Neural progenitor cell (in vitro differentiated cells): ENCODE results near the gene BCL2L14. TPM values are rescaled to one million over a fixed set of nuclear protein-coding genes. Genes with fewer than 3 reads are reported as not detected.

ENCODE experiments used
- DNase-seq: peaks from one replicate; pipeline ENCODE4 v3.0.0-alpha.2; 2016; ENCODE audit warnings: low spot score
- H2AFZ ChIP-seq: fragments of 200-600 bp; sonication (generic); replicated peaks from 2 replicates; pipeline ENCODE4 v1.6.1; 2016; ENCODE audit warnings: antibody characterized with exemption
- H3F3A ChIP-seq: fragments of 200-600 bp; sonication (generic); 2 replicates; pipeline ENCODE4 v1.6.1; 2016; ENCODE audit warnings: antibody characterized with exemption, low read depth
- H3K27ac ChIP-seq: fragments of 200-600 bp; sonication (generic); 2 replicates; pipeline ENCODE4 v1.5.1; 2016; ENCODE audit warnings: mild to moderate bottlenecking
- H3K27me3 ChIP-seq: fragments of 200-600 bp; sonication (generic); 2 replicates; pipeline ENCODE4 v1.6.1; 2016; ENCODE audit warnings: mild to moderate bottlenecking, moderate library complexity
- H3K36me3 ChIP-seq: fragments of 200-600 bp; sonication (generic); 2 replicates; pipeline ENCODE4 v1.5.1; 2016
- H3K4me1 ChIP-seq: fragments of 200-600 bp; sonication (generic); 2 replicates; pipeline ENCODE4 v1.6.1; 2016; ENCODE audit warnings: mixed run types
- H3K4me2 ChIP-seq: fragments of 200-600 bp; sonication (generic); 2 replicates; pipeline ENCODE4 v1.6.1; 2016
- H3K4me3 ChIP-seq: fragments of 200-600 bp; sonication (generic); 2 replicates; pipeline ENCODE4 v1.5.1; 2016
- H3K79me2 ChIP-seq: fragments of 200-600 bp; sonication (generic); 2 replicates; pipeline ENCODE4 v1.6.1; 2016; ENCODE audit warnings: low read depth
- H3K9ac ChIP-seq: fragments of 200-600 bp; sonication (generic); 2 replicates; pipeline ENCODE4 v1.6.1; 2016
- H3K9me3 ChIP-seq: fragments of 200-600 bp; sonication (generic); 2 replicates; pipeline ENCODE4 v1.5.1; 2016; ENCODE audit warnings: low read depth
- H4K20me1 ChIP-seq: fragments of 200-600 bp; sonication (generic); 2 replicates; pipeline ENCODE4 v1.6.1; 2016; ENCODE audit warnings: low read depth
- H3K27ac Mint-ChIP-seq: 3 replicates; pipeline ENCODE4 v1.8.0; 2021; ENCODE audit warnings: mixed read lengths
- H3K27me3 Mint-ChIP-seq: 2 replicates; pipeline ENCODE4 v1.8.0; 2022; ENCODE audit warnings: low read depth, mild to moderate bottlenecking, inconsistent platforms, moderate library complexity, mixed read lengths; ENCODE audit not compliant: insufficient read depth
- H3K36me3 Mint-ChIP-seq: 3 replicates; pipeline ENCODE4 v1.8.0; 2021; ENCODE audit warnings: mixed read lengths
- H3K4me1 Mint-ChIP-seq: 3 replicates; pipeline ENCODE4 v1.8.0; 2021; ENCODE audit warnings: mixed read lengths
- H3K4me3 Mint-ChIP-seq: 3 replicates; pipeline ENCODE4 v1.8.0; 2021; ENCODE audit warnings: mild to moderate bottlenecking, moderate library complexity, mixed read lengths
- H3K9me3 Mint-ChIP-seq: 3 replicates; pipeline ENCODE4 v1.8.0; 2020; ENCODE audit warnings: mixed read lengths
- CTCF ChIP-seq: fragments of 200-600 bp; sonication (generic); IDR thresholded peaks from 2 replicates; pipeline ENCODE4 v1.5.1; 2017; ENCODE audit warnings: antibody characterized with exemption, mild to moderate bottlenecking
- EZH2 ChIP-seq: fragments of 200-600 bp; sonication (generic); IDR thresholded peaks from 2 replicates; pipeline ENCODE4 v1.6.1; 2017; ENCODE audit warnings: antibody characterized with exemption, mild to moderate bottlenecking, moderate library complexity
- EZH2phosphoT487 ChIP-seq: fragments of 200-600 bp; sonication (generic); IDR thresholded peaks from 2 replicates; pipeline ENCODE4 v1.6.1; 2017; ENCODE audit warnings: antibody characterized with exemption
- total RNA-seq: library from RNA; depleted of rRNA; stranded (reverse); fragments of >200 nt; gene quantifications from 2 replicates; pipeline ENCODE4 v1.2.3, GENCODE V29; 2015; ENCODE audit warnings: low replicate concordance

Gene BCL2L14
- total RNA-seq, 1 donor from 2014 or later, result not detected

GRCh38 chr12:12029653-12030052 is 41.1 kb upstream of the BCL2L14 start:
- Mint-ChIP-seq H3K36me3 (no peaks in the 10 kb centered on the region), H3K4me1 (peaks cover 5% of the 10 kb centered on the region), H3K27ac (no peak overlapping the region), H3K27me3 (peaks cover 7% of the 10 kb centered on the region), H3K4me3 (no peak overlapping the region), H3K9me3 (peaks cover 6% of the 10 kb centered on the region)
- no peak for DNase-seq
- Histone ChIP-seq H3K4me1 (no peaks in the 10 kb centered on the region), H3K36me3 (no peaks in the 10 kb centered on the region), H3F3A (no peaks in the 10 kb centered on the region), H3K9ac (no peak overlapping the region), H3K27ac (no peak overlapping the region), H4K20me1 (no peaks in the 10 kb centered on the region), H3K27me3 (no peaks in the 10 kb centered on the region), H3K4me2 (no peak overlapping the region), H2AFZ (no peak overlapping the region), H3K9me3 (no peaks in the 10 kb centered on the region), H3K4me3 (no peak overlapping the region), H3K79me2 (no peaks in the 10 kb centered on the region)
- no peak for TF ChIP-seq EZH2phosphoT487
- TF ChIP-seq EZH2, result no peak
- no peak for TF ChIP-seq CTCF

GRCh38 chr12:12032260-12032791 is 38.4 kb upstream of the BCL2L14 start:
- H3K27ac Mint-ChIP-seq, result no peak overlapping the region
- no peak overlapping the region for H3K4me3 Mint-ChIP-seq

GRCh38 chr12:12032851-12033797 is 37.6 kb upstream of the BCL2L14 start:
- Histone ChIP-seq H3K27me3 (no peaks in the 10 kb centered on the region), H3K4me3 (peak overlapping the region; percentile 31), H3K79me2 (no peaks in the 10 kb centered on the region), H3K4me1 (no peaks in the 10 kb centered on the region), H3K36me3 (no peaks in the 10 kb centered on the region), H3K4me2 (peak overlapping the region; percentile 74), H2AFZ (peak overlapping the region; percentile 95), H3F3A (no peaks in the 10 kb centered on the region), H4K20me1 (no peaks in the 10 kb centered on the region), H3K9me3 (no peaks in the 10 kb centered on the region), H3K9ac (no peak overlapping the region), H3K27ac (no peak overlapping the region)
- peak; percentile 81 for DNase-seq
- Mint-ChIP-seq H3K27ac (peak overlapping the region; percentile 57), H3K4me3 (peak overlapping the region; percentile 76), H3K36me3 (no peaks in the 10 kb centered on the region), H3K4me1 (peaks cover 5% of the 10 kb centered on the region), H3K27me3 (peaks cover 7% of the 10 kb centered on the region), H3K9me3 (peaks cover 2% of the 10 kb centered on the region)
- TF ChIP-seq EZH2phosphoT487 (no peak), CTCF (peak; percentile 90), EZH2 (no peak)

More at GRCh38 chr12:12032260-12032791, 38.4 kb upstream of the BCL2L14 start:
- peaks cover 5% of the 10 kb centered on the region for H3K4me1 Mint-ChIP-seq
- Histone ChIP-seq H3K27ac (no peak overlapping the region), H3F3A (no peaks in the 10 kb centered on the region), H3K4me1 (no peaks in the 10 kb centered on the region), H2AFZ (no peak overlapping the region), H3K4me2 (no peak overlapping the region), H3K9me3 (no peaks in the 10 kb centered on the region), H3K36me3 (no peaks in the 10 kb centered on the region), H3K79me2 (no peaks in the 10 kb centered on the region), H4K20me1 (no peaks in the 10 kb centered on the region), H3K27me3 (no peaks in the 10 kb centered on the region), H3K9ac (no peak overlapping the region), H3K4me3 (no peak overlapping the region)
- no peak for DNase-seq
- no peaks in the 10 kb centered on the region for H3K36me3 Mint-ChIP-seq
- H3K9me3 Mint-ChIP-seq, result peaks cover 2% of the 10 kb centered on the region
- peaks cover 7% of the 10 kb centered on the region for H3K27me3 Mint-ChIP-seq
- no peak for TF ChIP-seq EZH2phosphoT487
- TF ChIP-seq CTCF, result no peak
- TF ChIP-seq EZH2, result no peak
